ENCODE data around the gene OR2A7.
"Not testable (repeated sequence)": the region's sequence is repeated elsewhere in the genome, so short reads cannot be mapped to it uniquely, and the experiment has no call there.

OR2A7 gene

DNA sequence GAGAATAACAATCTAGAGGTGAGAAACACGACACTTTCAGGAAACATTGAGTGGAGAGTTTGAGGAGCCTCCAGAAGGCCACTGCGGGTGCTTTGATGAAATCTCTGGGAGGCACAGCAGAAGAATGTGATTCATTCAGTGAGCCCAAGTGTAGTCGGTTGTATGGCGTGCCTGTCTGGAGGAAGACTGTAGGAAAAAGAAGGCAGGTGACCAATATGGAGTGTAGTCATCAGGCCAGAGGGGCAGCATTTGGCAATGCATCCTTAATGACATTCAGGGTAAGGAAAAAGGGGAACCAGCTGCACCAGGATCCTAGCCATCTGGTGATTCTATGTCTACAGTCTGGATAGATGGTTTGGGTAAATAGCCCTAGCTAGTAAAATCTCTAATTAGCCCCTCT lies 12.3 kb downstream of the OR2A7 start:
- ATAC-seq, result not testable (repeated sequence)

GRCh38 chr7:144247674-144248330 lies 16.8 kb downstream of the OR2A7 start:
- not testable (repeated sequence) for ATAC-seq

DNA sequence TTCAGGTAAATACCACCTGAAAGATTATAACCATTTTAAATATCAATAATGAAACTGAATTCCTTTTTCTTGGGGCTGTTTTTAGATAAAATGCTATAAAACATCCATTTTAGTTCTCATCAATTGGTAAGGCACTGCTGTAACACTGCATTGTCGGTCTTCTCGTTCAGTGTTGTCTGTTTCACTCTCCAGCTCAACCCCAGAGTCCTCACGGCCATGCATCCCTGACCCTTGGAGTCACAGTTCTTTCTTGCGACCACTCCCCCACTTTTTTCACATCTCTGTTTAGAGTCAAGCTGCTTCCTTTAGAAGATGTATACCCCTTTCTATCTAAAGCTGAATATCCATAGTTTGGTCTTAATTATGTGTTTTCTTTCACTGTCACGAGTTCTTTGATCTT lies 17.6 kb downstream of the OR2A7 start:
- not testable (repeated sequence) for ATAC-seq

GRCh38 chr7:144245372-144245771 lies 19.2 kb downstream of the OR2A7 start:
- ATAC-seq, result peak in 1 of 2 donors; percentile 36

- not testable (repeated sequence) for ATAC-seq
Measured at GRCh38 chr7:144239365-144239764, 25.2 kb downstream of the OR2A7 start, which contains the start of gene OR2A42. Gene OR2A42 (minus strand): TSS chr7:144239605. CDS start chr7:144232843, 6,762 bp downstream.

DNA sequence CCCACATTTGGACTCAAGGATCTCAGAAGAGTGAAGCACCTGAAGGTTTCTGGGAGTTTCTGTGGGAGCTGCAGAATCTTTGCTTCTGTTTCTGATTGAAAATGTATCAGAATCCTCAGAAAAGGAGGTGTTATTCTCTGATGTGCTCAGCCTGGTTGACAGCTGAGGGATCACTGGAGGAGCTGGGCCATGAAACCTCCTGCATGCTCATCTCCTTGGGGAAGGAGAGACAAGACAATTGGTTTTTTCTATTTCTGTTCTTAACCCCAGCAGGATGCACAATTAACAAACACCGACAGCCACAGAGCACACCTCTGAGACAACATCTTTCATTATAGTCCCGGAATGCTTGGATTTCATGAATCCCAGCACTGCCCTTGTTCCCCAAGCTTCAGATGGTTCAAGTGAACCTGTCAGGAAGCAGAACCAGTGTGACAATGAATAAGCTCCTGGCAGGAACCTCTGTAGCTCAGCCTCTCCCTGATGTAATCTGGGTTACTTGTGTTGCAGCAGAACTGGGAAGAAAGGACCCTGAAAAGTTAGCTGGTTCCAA lies 26.0 kb downstream of the OR2A7 start:
- ATAC-seq, result not testable (repeated sequence)

GRCh38 chr7:144233039-144233438 lies 31.6 kb downstream of the OR2A7 start:
- ATAC-seq, result not testable (repeated sequence)

DNA sequence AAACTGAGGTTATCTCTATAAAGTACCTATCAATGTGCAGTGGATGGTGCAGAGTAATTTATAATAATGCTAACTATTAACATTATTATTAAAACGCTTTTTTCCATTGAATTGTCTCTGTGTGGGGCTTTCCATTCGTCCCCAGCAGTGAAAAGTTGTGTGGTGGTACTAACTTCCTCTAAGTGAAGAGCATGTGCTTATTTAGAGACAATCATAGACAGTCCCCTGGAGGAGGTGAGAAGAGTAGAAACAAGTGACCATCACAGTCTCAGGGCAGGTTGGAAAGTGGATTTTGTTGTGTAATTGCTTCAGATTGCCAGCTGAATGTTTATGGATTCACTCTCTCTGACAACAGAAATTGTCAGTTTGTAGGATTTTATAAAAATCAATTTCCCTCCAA lies 33.6 kb downstream of the OR2A7 start:
- ATAC-seq, result not testable (repeated sequence)

- not testable (repeated sequence) for ATAC-seq
Measured at GRCh38 chr7:144228810-144229209, 35.8 kb downstream of the OR2A7 start.

DNA sequence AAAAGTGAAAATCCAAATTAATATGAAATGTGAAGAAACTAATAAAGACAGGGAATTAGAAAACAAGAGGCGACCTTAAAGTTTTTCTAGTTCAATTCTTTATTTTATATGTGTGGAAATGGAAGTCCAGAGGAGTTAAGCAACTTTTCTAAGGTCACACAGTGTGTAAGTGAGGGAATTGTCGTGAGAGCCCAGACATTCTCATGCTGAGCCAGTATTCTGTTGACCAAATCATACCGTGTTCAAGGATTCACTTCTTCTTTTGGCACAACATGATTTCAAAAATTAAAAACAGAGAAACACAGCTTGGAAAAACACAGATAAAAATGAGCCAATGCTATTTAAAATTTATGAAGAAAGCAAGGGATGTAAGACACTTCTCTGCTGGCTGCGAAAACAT lies 37.7 kb downstream of the OR2A7 start:
- ATAC-seq, result not testable (repeated sequence)

DNA sequence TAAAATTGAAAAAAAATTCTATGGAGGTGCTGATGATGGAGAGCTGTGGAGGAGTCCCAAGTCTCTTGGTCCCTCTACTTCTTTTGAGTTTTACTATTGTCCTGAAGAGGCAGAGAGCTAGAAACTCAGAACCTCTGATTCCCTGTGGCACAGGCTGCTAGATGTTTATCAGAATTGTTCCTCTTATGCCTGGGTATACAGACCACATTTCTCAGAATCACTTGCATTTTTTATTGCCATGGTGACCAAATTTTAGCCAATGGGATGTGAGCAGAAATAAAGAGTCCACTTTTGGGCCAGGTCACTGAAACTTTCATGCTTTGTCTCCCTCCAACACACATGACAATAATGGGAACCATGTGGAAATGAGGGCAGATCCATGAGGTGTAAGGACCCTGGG lies 40.9 kb downstream of the OR2A7 start:
- ATAC-seq, result not testable (repeated sequence)

- ATAC-seq, result not testable (repeated sequence)
Measured at GRCh38 chr7:144220531-144220930, 44.1 kb downstream of the OR2A7 start.

GRCh38 chr7:144219149-144219548 lies 45.4 kb downstream of the OR2A7 start:
- ATAC-seq, result peak; percentile 75 to 82

- not testable (repeated sequence) for ATAC-seq
Measured at GRCh38 chr7:144218581-144218980, 46.0 kb downstream of the OR2A7 start.

DNA sequence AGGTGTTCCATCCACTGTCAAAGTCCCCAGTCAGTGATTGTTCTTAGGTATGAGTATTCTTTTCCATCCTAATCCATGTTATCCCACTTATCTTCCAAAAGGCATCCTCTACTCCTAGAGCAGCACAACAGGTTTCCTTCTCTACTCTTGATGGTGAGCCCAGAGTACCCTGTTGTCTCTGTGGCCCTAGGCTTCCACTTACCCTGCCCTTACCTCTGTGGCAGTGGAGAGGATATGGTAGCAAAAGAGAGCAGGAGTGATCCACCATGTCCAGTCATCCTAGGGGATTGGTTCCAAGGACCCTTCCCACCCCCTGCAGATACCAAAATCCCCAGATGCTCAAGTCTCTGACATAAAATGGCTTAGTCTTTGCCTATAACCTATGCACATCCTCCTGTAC lies 47.4 kb downstream of the OR2A7 start:
- not testable (repeated sequence) for ATAC-seq

Data from activated CD4-positive, CD25-positive, alpha-beta regulatory T cell treated with anti-CD3 and anti-CD28 coated beads, Interleukin-2, amount 50 U/mL, for 24 hours (primary cell).